Kidney (tissue), 14 donors: Measurements from ENCODE around the gene QPCTL. TPM values are rescaled to one million over a fixed set of nuclear protein-coding genes. Genes with fewer than 3 reads are reported as not detected.

Source experiments
- DNase-seq, 5 donors: peaks; one replicate each; pipeline ENCODE4 v3.0.0-alpha.2; 2013 to 2020
- FAIRE-seq: peaks from 2 replicates; lab custom pipeline; 2012; peaks lifted over from hg19 to GRCh38; lab: Jason Lieb, UNC
- H3K27ac ChIP-seq, 2 donors: one replicate each; pipeline ENCODE4 v1.7.0; 2013; ENCODE audit warnings: low read depth in 2 of 2, low read length in 2 of 2, inconsistent platforms in 1 of 2
- H3K27me3 ChIP-seq: one replicate; pipeline ENCODE4 v1.7.1; 2013; ENCODE audit warnings: low read length, inconsistent platforms; ENCODE audit not compliant: control insufficient read depth, insufficient read depth
- H3K36me3 ChIP-seq, 3 donors: one replicate each; pipeline versions ENCODE4 v1.7.0 to v1.7.1; 2013; ENCODE audit warnings: low read length in 3 of 3, control low read depth in 1 of 3, inconsistent platforms in 1 of 3; ENCODE audit not compliant: insufficient read depth in 3 of 3, control insufficient read depth in 2 of 3
- H3K4me1 ChIP-seq, 3 donors: one replicate each; pipeline versions ENCODE4 v1.7.0 to v1.7.1; 2013; ENCODE audit warnings: low read length in 3 of 3, inconsistent platforms in 1 of 3, low read depth in 1 of 3; ENCODE audit not compliant: control insufficient read depth in 2 of 3, insufficient read depth in 2 of 3
- H3K4me3 ChIP-seq, 3 donors: one replicate each; pipeline versions ENCODE4 v1.7.0 to v1.8.1; 2013; ENCODE audit warnings: low read length in 3 of 3, control low read depth in 1 of 3, inconsistent platforms in 1 of 3
- H3K9ac ChIP-seq, 3 donors: one replicate each; pipeline versions ENCODE4 v1.7.0 to v1.7.1; 2013; ENCODE audit warnings: low read length in 3 of 3, control low read depth in 1 of 3, inconsistent platforms in 1 of 3
- H3K9me3 ChIP-seq, 3 donors: one replicate each; pipeline versions ENCODE4 v1.7.0 to v1.7.1; 2013; ENCODE audit warnings: low read length in 3 of 3, control low read depth in 1 of 3, inconsistent platforms in 1 of 3; ENCODE audit not compliant: control insufficient read depth in 2 of 3, insufficient read depth in 1 of 3
- intact Hi-C: fragments of 100-400 bp; cut with DNase I; formaldehyde crosslinking; loops from one replicate; pipeline ENCODE4 v1.11.1; 2022
- polyA plus RNA-seq: library from polyadenylated mRNA; stranded (reverse); fragments of 350-450 nt; fragmentation: Illumina TruSeq; extraction: RNeasy Lipid Tissue Mini Kit (QIAGEN cat#74804); gene quantifications from one replicate; pipeline ENCODE4 v1.2.3, GENCODE V29; 2014; ENCODE audit warnings: low read depth, low replicate concordance; ENCODE audit not compliant: insufficient read depth
- total RNA-seq: library from RNA; stranded (reverse); fragmentation: NEBNext Ultra II Directional; extraction: Animal tissue kit (Norgen Biotek cat#: 25700); gene quantifications from one replicate; pipeline ENCODE4 v1.2.1, GENCODE V29; 2021
- TF ChIP-seq, protein P1 (sequence below): IDR thresholded peaks from 3 replicates; pipeline ENCODE4 v1.5.1; 2012; ENCODE audit warnings: mild to moderate bottlenecking, moderate library complexity, borderline replicate concordance; ENCODE audit not compliant: insufficient read depth; ENCODE audit errors: extremely low read depth
- donor health status: control.
- donor health status: control.
- donor health status: control.
- donor health status: control.
- donor health status: control.
- donor health status: DM: yes; HTN: yes; CAD: no.
- donor health status: Normal renal cell carcinoma (clear cell type).

QPCTL gene
- total and polyA plus RNA-seq, 2 donors from 2014 or later = 6.8 to 8.0 TPM

DNA sequence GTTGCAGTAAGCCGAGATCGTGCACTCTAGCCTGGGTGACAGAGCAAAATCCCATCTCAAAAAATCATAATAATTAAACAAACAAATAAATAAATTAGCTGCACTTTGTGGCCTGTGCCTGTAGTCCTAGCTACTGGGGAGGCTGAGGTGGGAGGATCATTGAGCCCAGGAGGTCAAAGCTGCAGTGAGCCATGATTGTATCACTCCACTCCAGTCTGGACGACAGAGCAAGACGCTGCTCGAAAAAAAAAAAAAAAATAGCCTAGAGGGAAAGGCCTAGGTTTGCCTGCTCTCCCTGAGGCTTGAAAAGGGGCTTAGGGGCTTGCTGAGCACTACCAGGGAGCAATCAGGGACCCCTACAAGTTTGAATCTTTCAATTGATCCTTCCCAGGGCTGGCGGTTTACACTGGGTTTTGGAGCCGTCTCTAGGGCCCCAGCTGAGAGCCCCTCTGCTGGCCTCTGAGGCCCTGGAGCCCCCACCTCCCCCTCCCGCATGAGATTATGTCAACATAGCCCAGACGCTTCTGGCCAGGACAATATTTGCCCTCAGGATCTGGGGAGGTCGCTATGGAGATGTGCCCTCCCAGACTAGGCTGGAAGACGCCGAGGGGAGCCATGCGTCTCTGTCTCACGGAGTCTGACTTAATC, 34.8 kb upstream of the QPCTL start:
- DNase-seq (no peak), FAIRE-seq (no peak)
- TF ChIP-seq, protein P1, sequence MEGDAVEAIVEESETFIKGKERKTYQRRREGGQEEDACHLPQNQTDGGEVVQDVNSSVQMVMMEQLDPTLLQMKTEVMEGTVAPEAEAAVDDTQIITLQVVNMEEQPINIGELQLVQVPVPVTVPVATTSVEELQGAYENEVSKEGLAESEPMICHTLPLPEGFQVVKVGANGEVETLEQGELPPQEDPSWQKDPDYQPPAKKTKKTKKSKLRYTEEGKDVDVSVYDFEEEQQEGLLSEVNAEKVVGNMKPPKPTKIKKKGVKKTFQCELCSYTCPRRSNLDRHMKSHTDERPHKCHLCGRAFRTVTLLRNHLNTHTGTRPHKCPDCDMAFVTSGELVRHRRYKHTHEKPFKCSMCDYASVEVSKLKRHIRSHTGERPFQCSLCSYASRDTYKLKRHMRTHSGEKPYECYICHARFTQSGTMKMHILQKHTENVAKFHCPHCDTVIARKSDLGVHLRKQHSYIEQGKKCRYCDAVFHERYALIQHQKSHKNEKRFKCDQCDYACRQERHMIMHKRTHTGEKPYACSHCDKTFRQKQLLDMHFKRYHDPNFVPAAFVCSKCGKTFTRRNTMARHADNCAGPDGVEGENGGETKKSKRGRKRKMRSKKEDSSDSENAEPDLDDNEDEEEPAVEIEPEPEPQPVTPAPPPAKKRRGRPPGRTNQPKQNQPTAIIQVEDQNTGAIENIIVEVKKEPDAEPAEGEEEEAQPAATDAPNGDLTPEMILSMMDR = no peak
- H3K36me3 ChIP-seq = no peaks in the 10 kb centered on the region
- H3K4me3 ChIP-seq = no peak overlapping the region
- H3K9ac ChIP-seq = no peak overlapping the region
- H3K9me3 ChIP-seq = no peaks in the 10 kb centered on the region
- H3K27ac ChIP-seq = no peak overlapping the region
- no peaks in the 10 kb centered on the region for H3K4me1 ChIP-seq
- intact Hi-C loops = no loop called here
- no peaks in the 10 kb centered on the region for H3K27me3 ChIP-seq

DNA sequence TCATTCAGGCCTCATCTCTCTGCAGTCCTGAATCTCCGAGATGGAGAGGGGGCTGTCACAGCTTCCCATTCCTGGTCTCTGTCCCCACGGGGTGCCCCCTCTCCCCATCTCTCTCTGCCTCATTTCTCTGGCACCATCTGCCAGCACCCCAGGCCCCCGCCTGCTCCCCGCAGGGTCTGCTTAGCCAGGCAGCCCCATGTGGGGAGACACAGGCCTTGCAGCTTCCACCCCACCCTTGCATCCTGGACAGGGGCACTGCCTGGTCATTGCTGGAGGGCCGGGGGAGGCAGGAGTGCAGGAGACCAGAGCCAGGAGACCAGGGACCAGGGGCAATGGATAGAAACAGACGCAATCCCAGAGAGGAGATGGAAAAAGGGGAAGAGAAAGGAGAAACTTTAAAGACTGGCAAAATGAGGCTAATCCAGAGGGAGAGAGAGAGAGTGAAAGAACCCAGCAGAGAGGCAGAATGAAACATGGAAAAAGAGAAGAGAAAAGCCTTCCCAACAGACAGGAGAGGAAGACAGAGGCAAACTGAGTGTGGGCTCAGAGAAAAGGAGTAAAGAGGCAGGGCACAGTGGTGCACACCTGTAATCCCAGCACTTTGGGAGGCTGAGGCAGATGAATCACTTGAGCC, 33.3 kb upstream of the QPCTL start:
- DNase-seq (no peak), FAIRE-seq (no peak)
- no peaks in the 10 kb centered on the region for H3K4me1 ChIP-seq
- no peaks in the 10 kb centered on the region for H3K27me3 ChIP-seq
- no peaks in the 10 kb centered on the region for H3K9me3 ChIP-seq
- H3K36me3 ChIP-seq = no peaks in the 10 kb centered on the region
- TF ChIP-seq, protein P1 = no peak
- H3K4me3 ChIP-seq = no peak overlapping the region
- no peak overlapping the region for H3K27ac ChIP-seq
- no peak overlapping the region for H3K9ac ChIP-seq
- intact Hi-C loops = no loop called here

DNA sequence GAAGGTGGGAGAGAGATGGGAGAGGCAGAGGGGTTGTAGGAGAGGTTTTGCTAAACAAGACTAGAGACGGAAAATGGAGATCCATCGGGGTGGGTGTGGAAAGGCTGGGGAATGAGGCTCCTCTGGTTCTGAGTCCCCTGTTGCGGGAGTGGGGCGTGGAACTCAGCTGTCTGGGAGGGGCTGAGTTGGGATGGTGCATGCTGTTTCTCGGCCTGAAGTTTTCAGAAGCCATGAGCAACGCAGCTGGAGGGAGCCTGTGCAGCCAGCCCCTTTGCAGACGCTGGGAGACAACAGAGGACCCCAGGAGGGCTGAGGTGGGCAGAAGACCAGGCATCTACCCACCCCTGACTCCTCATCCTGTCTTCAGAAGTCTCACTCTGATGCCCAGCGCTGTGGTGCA, 31.8 kb upstream of the QPCTL start:
- no peak for FAIRE-seq
- no peak overlapping the region for H3K27ac ChIP-seq
- intact Hi-C loops = no loop called here
- no peaks in the 10 kb centered on the region for H3K4me1 ChIP-seq
- H3K4me3 ChIP-seq = no peak overlapping the region
- no peaks in the 10 kb centered on the region for H3K9me3 ChIP-seq
- DNase-seq = no peak
- TF ChIP-seq, protein P1 = no peak
- no peaks in the 10 kb centered on the region for H3K36me3 ChIP-seq
- H3K27me3 ChIP-seq = no peaks in the 10 kb centered on the region
- H3K9ac ChIP-seq = no peak overlapping the region
